Cardiac fibroblast (primary cell): Measurements from ENCODE around the gene TSC1.

Experiments used
- DNase-seq, 2 donors: peaks; one replicate each; pipeline versions ENCODE4 v3.0.0 to v3.0.0-alpha.2; 2010; ENCODE audit warnings: low read depth in 2 of 2
- H3K4me3 ChIP-seq, 2 donors: replicated peaks in 1 of 2; 1 replicate in 1 of 2; 2 replicates in 1 of 2; pipeline ENCODE4 v1.5.1; 2011; ENCODE audit warnings: low read depth in 2 of 2, low read length in 2 of 2, mild to moderate bottlenecking in 2 of 2, moderate library complexity in 1 of 2
- CTCF ChIP-seq: IDR thresholded peaks from one replicate; pipeline ENCODE4 v1.5.1; 2011; ENCODE audit warnings: low read depth, mild to moderate bottlenecking, low read length, inconsistent platforms

TSC1 gene

DNA sequence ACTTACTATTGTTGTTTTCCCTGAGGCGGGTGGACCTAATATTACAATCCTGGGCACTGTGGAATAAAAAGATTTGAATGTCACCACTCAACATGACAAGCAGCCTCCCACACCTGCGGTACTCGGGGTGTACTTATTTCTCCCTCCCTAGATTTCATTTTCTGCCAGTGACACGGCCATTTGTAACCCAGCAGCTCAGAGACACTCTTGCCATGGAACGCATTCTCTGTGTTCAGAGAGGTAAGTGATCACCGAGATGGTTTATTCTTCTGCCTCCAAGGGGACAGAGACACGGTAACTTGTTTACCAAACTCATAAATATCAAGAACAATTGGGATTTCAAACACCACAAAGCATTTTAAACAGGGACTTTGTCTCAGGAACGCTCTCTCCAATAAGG, 77.5 kb downstream of the TSC1 start:
- no peak for TF ChIP-seq CTCF
- DNase-seq, result no peak
- no peak overlapping the region for H3K4me3 ChIP-seq

DNA sequence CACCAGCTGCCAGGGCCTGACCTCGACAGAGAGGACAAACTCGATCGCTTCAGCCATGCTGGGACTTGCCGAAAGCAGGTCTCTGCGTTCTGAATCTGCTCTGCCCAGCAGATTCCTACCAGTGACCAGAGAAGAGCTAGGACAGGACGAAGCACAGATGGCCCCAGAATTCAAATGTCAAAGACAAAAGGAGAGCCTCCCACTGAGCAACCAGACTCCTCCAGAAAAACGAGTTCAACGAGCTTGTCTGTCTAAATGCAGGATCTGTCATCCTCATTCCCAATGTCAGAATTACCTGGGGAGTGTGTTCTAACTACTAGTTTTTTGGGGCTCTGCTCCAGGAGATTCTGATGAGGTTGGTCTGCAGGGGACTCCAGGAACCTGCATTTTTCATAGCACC, 79.7 kb downstream of the TSC1 start:
- DNase-seq, result no peak
- TF ChIP-seq CTCF, result no peak
- H3K4me3 ChIP-seq, result no peak overlapping the region

DNA sequence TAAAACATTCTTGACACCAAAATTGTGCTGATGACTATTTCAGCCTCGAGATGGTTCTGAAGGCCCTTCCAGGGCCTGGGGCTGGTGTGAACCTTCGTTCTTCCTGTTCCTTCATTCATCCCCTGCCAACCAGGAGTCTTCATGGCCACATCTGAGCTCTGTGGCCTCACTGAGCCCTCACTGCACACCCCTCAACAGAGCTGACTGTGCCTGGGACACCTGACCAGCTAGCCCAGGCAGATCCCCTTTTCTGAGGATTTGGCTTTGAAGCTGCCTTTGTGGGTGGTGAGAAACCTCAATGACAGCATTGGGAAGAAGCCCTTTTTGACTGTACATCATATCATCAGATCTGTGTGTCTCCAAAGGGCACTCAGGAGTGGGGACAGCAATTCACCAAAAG, 80.1 kb downstream of the TSC1 start:
- DNase-seq, result no peak
- no peak for TF ChIP-seq CTCF
- H3K4me3 ChIP-seq, result no peak overlapping the region

- no peak for TF ChIP-seq CTCF
- DNase-seq, result no peak
- H3K4me3 ChIP-seq, result no peak overlapping the region
These were observed 81.3 kb downstream of the TSC1 start for GRCh38 chr9:132863096-132863495.

DNA sequence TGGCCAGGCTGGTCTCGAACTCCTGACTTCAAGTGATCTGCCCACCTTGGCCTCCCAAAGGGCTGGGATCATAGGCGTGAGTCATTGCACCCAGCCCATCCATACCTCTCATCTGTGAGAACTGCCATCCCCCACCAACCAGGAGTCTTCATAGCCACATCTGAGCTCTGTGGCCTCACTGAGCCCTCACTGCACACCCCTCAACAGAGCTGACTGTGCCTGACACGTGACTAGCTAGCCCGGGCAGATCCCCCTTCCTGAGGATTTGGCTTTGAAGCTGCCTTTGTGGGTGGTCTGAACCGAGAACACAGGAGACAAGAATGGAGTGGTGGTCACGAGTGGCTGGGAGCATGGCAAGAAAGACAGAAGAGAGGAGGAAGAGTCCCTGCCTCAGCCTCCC, 81.9 kb downstream of the TSC1 start:
- H3K4me3 ChIP-seq, result no peak overlapping the region
- no peak for TF ChIP-seq CTCF

DNA sequence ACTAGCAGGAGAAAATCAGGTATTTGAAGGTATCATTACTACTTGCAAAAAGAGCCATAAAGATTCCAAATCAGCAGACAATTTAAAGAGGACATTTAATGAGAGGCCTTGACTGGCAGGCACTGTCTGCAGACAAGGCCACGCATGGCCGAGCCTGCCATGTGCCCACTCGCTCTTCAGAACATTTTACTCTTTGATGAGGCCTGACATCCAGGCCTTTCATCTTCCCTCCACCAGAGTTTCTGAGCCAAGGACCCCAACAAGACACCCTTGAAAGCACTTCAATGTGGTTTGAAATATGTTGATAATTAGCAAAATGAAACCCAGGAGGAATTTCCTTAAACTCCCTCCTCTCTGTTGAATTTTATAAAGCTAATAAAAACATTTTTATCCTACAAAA, 82.8 kb downstream of the TSC1 start:
- TF ChIP-seq CTCF, result no peak
- no peak for DNase-seq

More for the DNA sequence above, 81.9 kb downstream of the TSC1 start:
- DNase-seq, result no peak

GRCh38 chr9:132858751-132859150, 85.7 kb downstream of the TSC1 start:
- TF ChIP-seq CTCF, result no peak
- no peak overlapping the region for H3K4me3 ChIP-seq
- DNase-seq, result no peak

More for the DNA sequence above, 82.8 kb downstream of the TSC1 start:
- no peak overlapping the region for H3K4me3 ChIP-seq
